Spleen (tissue), 11 donors: Measurements from ENCODE around the gene ALX4. TPM values are rescaled to one million over a fixed set of nuclear protein-coding genes. Genes with fewer than 3 reads are reported as not detected.

Experiments
- DNase-seq: peaks from one replicate; pipeline ENCODE4 v3.0.0-alpha.2; 2020
- H3K27ac ChIP-seq, 8 donors: fragments of 200-600 bp; sonication (generic) in 7 of 8; 1 replicate in 4 of 8; 2 replicates in 4 of 8; pipeline versions ENCODE4 v1.5.0 to v1.8.0; 2016 to 2021; ENCODE audit warnings: inconsistent platforms in 4 of 8, mild to moderate bottlenecking in 4 of 8, moderate library complexity in 1 of 8
- H3K27me3 ChIP-seq, 7 donors: fragments of 200-600 bp; sonication (generic) in 6 of 7; replicated peaks in 1 of 7; 1 replicate in 4 of 7; 2 replicates in 3 of 7; pipeline versions ENCODE4 v1.5.0 to v1.8.0; 2016 to 2021; ENCODE audit warnings: inconsistent platforms in 3 of 7, mild to moderate bottlenecking in 1 of 7
- H3K36me3 ChIP-seq, 6 donors: fragments of 200-600 bp; sonication (generic) in 5 of 6; 1 replicate in 4 of 6; 2 replicates in 2 of 6; pipeline versions ENCODE4 v1.5.0 to v1.8.0; 2016 to 2021; ENCODE audit warnings: inconsistent platforms in 2 of 6
- H3K4me1 ChIP-seq, 6 donors: fragments of 200-600 bp; sonication (generic) in 5 of 6; 1 replicate in 3 of 6; 2 replicates in 3 of 6; pipeline versions ENCODE4 v1.5.0 to v1.8.0; 2016 to 2021; ENCODE audit warnings: inconsistent platforms in 3 of 6
- H3K4me3 ChIP-seq, 8 donors: fragments of 200-600 bp; sonication (generic) in 7 of 8; 1 replicate in 4 of 8; 2 replicates in 4 of 8; pipeline versions ENCODE4 v1.5.0 to v1.8.0; 2016 to 2021; ENCODE audit warnings: inconsistent platforms in 4 of 8, mild to moderate bottlenecking in 4 of 8, moderate library complexity in 2 of 8
- H3K9me3 ChIP-seq, 8 donors: fragments of 200-600 bp; sonication (generic) in 7 of 8; 1 replicate in 4 of 8; 2 replicates in 4 of 8; pipeline versions ENCODE4 v1.5.0 to v1.8.0; 2016 to 2021; ENCODE audit warnings: inconsistent platforms in 4 of 8
- CTCF ChIP-seq, 11 experiments: fragments of 200-600 bp in 7 of 11; fragments of 450-650 bp in 4 of 11; sonication (generic) in 4 of 11; IDR thresholded peaks in 8 of 11; conservative IDR thresholded peaks in 3 of 11; 1 replicate in 7 of 11; 2 replicates in 4 of 11; pipeline versions ENCODE4 v1.4.0 to v1.8.0; 2016 to 2021; ENCODE audit warnings: antibody characterized with exemption in 11 of 11, inconsistent platforms in 4 of 11, mild to moderate bottlenecking in 1 of 11
- POLR2A ChIP-seq, 3 donors: fragments of 450-650 bp; IDR thresholded peaks; one replicate each; pipeline ENCODE4 v1.5.1; 2017; ENCODE audit warnings: antibody characterized with exemption in 3 of 3, mild to moderate bottlenecking in 1 of 3
- POLR2AphosphoS5 ChIP-seq, 3 donors: sonication (generic); formaldehyde crosslinking; IDR thresholded peaks; one replicate each; pipeline ENCODE4 v1.5.1; 2017; ENCODE audit warnings: antibody characterized with exemption in 3 of 3
- WGBS, 5 donors: extraction: QIAGEN DNeasy Blood & Tissue Kit in 3 of 5; methylation state at CpG; one replicate each; pipeline versions ENCODE4 v1.1.5 to v1.1.7; 2013 to 2018; 5-methylcytosine and 5-hydroxymethylcytosine counted together
- intact Hi-C: fragments of 100-400 bp; cut with DNase I; formaldehyde crosslinking; loops from one replicate; pipeline ENCODE4 v1.15.0; 2023; ENCODE audit warnings: low total_unique reads
- polyA plus RNA-seq, 3 donors: library from polyadenylated mRNA; stranded (reverse); fragments of 200-250 nt; gene quantifications; one replicate each; pipeline ENCODE4 v1.2.1, GENCODE V29; 2013
- total RNA-seq, 7 donors: library from RNA; depleted of rRNA in 3 of 7; stranded (reverse); fragments of >200 nt in 3 of 7; fragmentation: NEBNext Ultra II Directional in 4 of 7; extraction: Animal tissue kit (Norgen Biotek cat#: 25700) in 4 of 7; gene quantifications; one replicate each; pipeline versions ENCODE4 v1.1.0 to v1.2.1, GENCODE V29; 2016 to 2021
- donor health status: healthy with polysubstance abuse.
- donor health status: DM: no; HTN: no; CAD: no; lungs with moderate emphysema.
- donor health status: DM: no; HTN: no; CAD: no.
- donor health status: Bipolar disorder and iron deficiency.
- donor health status: healthy.
- donor health status: DM: no; HTN: no; CAD: no.
- donor health status: DM: yes; HTN: yes; CAD: no.

Gene ALX4
- total and polyA plus RNA-seq, 10 donors = 0.11 TPM; not detected in 9

GRCh38 chr11:44345781-44346180 lies 35.8 kb upstream of the ALX4 start:
- Histone ChIP-seq H3K27ac (no peak overlapping the region), H3K9me3 (no peaks in the 10 kb centered on the region), H3K36me3 (no peaks in the 10 kb centered on the region), H3K27me3 (peaks cover 0 to 43% (median 0%) of the 10 kb centered on the region in 7 donors), H3K4me3 (no peak overlapping the region), H3K4me1 (peaks cover 0 to 5% (median 1%) of the 10 kb centered on the region in 6 donors)
- intact Hi-C loops = no loop called here
- no peak for TF ChIP-seq POLR2A (IDR thresholded peaks at IDR 0.05)
- no peak for TF ChIP-seq POLR2AphosphoS5 (IDR thresholded peaks at IDR 0.05)
- TF ChIP-seq CTCF (IDR thresholded peaks at IDR 0.05 in 8 of 11, conservative IDR thresholded peaks at IDR 0.05 in 3 of 11) = no peak
- 78 to 94% (median 85%) methylated on average over 3 of the region's 3 CpGs for WGBS, 5 donors
- no peak for DNase-seq

GRCh38 chr11:44344921-44345320 lies 35.0 kb upstream of the ALX4 start:
- intact Hi-C loops = no loop called here
- 77 to 88% (median 80%) methylated on average over 5 of the region's 5 CpGs for WGBS, 5 donors
- TF ChIP-seq POLR2A (IDR thresholded peaks at IDR 0.05) (no peak), POLR2AphosphoS5 (IDR thresholded peaks at IDR 0.05) (no peak), CTCF (IDR thresholded peaks at IDR 0.05 in 8 of 11, conservative IDR thresholded peaks at IDR 0.05 in 3 of 11) (no peak)

GRCh38 chr11:44344423-44344820 lies 34.5 kb upstream of the ALX4 start:
- 84 to 92% (median 88%) methylated on average over 7 of the region's 7 CpGs for WGBS, 5 donors
- no peak for DNase-seq
- intact Hi-C loops = no loop called here

More at GRCh38 chr11:44344921-44345320, 35.0 kb upstream of the ALX4 start:
- Histone ChIP-seq H3K9me3 (no peaks in the 10 kb centered on the region), H3K27ac (no peak overlapping the region), H3K4me1 (no peaks in the 10 kb centered on the region), H3K4me3 (no peak overlapping the region), H3K36me3 (no peaks in the 10 kb centered on the region), H3K27me3 (peaks cover 0 to 42% (median 0%) of the 10 kb centered on the region in 7 donors)
- no peak for DNase-seq

More at GRCh38 chr11:44344423-44344820, 34.5 kb upstream of the ALX4 start:
- no peak overlapping the region for H3K27ac ChIP-seq
- no peak overlapping the region for H3K4me3 ChIP-seq
- TF ChIP-seq CTCF (IDR thresholded peaks at IDR 0.05 in 8 of 11, conservative IDR thresholded peaks at IDR 0.05 in 3 of 11) = no peak
- TF ChIP-seq POLR2A (IDR thresholded peaks at IDR 0.05) = no peak
- TF ChIP-seq POLR2AphosphoS5 (IDR thresholded peaks at IDR 0.05) = no peak
- H3K36me3 ChIP-seq = no peaks in the 10 kb centered on the region
- no peaks in the 10 kb centered on the region for H3K9me3 ChIP-seq
- H3K27me3 ChIP-seq = peaks cover 0 to 44% (median 0%) of the 10 kb centered on the region in 7 donors
- H3K4me1 ChIP-seq = no peaks in the 10 kb centered on the region
